Endothelial cell of umbilical vein (primary cell): Measurements from ENCODE around the gene UGT3A2. TPM values are rescaled to one million over a fixed set of nuclear protein-coding genes. Genes with fewer than 3 reads are reported as not detected.

ENCODE experiments used
- BruUV-seq: library from RNA; stranded (reverse); fragments of 400-500 nt; replicated peaks from 2 replicates; lab custom pipeline; 2021; lab: Mats Ljungman, UMichigan
- CTCF ChIA-PET: fragments of 300-600, 350-600 bp; sonication (Branson Sonifier 250); formaldehyde crosslinking; loops from one replicate; lab custom pipeline; 2021; ENCODE audit warnings: antibody characterized with exemption, inconsistent platforms; lab: Charles Lee
- POLR2A ChIA-PET: fragments of 300-600, 350-600 bp; sonication (Branson Sonifier 250); formaldehyde crosslinking; loops from one replicate; lab custom pipeline; 2021; ENCODE audit warnings: antibody characterized with exemption, inconsistent platforms; lab: Charles Lee
- DNase-seq: peaks from one replicate; pipeline ENCODE4 v3.0.0-alpha.2; 2011; ENCODE audit warnings: low read depth, low spot score
- FAIRE-seq: peaks from 2 replicates; lab custom pipeline; 2011; peaks lifted over from hg19 to GRCh38; lab: Jason Lieb, UNC
- H2AFZ ChIP-seq: 2 replicates; pipeline ENCODE4 v1.6.0; 2012; ENCODE audit warnings: low read depth, low read length, control low read depth, inconsistent platforms
- H3K27ac ChIP-seq: 2 replicates; pipeline ENCODE4 v1.5.1; 2011; ENCODE audit warnings: low read depth, mild to moderate bottlenecking, control low read depth, low read length, moderate library complexity; ENCODE audit not compliant: insufficient read depth
- H3K27me3 ChIP-seq, 2 experiments: 2 replicates each; pipeline versions ENCODE4 v1.6.0 to v1.6.1; 2011; ENCODE audit warnings: low read length in 2 of 2, mixed read lengths in 1 of 2; ENCODE audit not compliant: control insufficient read depth in 2 of 2, insufficient read depth in 2 of 2
- H3K36me3 ChIP-seq, 2 experiments: 2 replicates in 1 of 2; 3 replicates in 1 of 2; pipeline ENCODE4 v1.5.1; 2011; ENCODE audit warnings: low read length in 2 of 2, mild to moderate bottlenecking in 1 of 2, moderate library complexity in 1 of 2; ENCODE audit not compliant: control insufficient read depth in 2 of 2, insufficient read depth in 2 of 2; ENCODE audit errors: extremely low read depth in 1 of 2
- H3K4me1 ChIP-seq: 3 replicates; pipeline ENCODE4 v1.5.1; 2011; ENCODE audit warnings: mild to moderate bottlenecking, low read length; ENCODE audit not compliant: control insufficient read depth, insufficient read depth; ENCODE audit errors: extremely low read depth
- H3K4me2 ChIP-seq: 2 replicates; pipeline ENCODE4 v1.6.1; 2011; ENCODE audit warnings: low read length, control low read depth, mixed read lengths; ENCODE audit not compliant: insufficient read depth
- H3K4me3 ChIP-seq, 3 experiments: fragments of 200-600 bp in 1 of 3; sonication (generic), shearing (Covaris generic) in 1 of 3; replicated peaks in 1 of 3; 2 replicates each; pipeline ENCODE4 v1.5.1; 2011 to 2016; ENCODE audit warnings: control low read depth in 3 of 3, low read length in 3 of 3, mild to moderate bottlenecking in 2 of 3, inconsistent platforms in 1 of 3, low read depth in 1 of 3, moderate library complexity in 1 of 3; ENCODE audit not compliant: insufficient read depth in 1 of 3
- H3K79me2 ChIP-seq: 2 replicates; pipeline ENCODE4 v1.6.0; 2012; ENCODE audit warnings: low read length, inconsistent platforms; ENCODE audit not compliant: control insufficient read depth, insufficient read depth
- H3K9ac ChIP-seq: replicated peaks from 2 replicates; pipeline ENCODE3; 2011; ENCODE audit warnings: low read length, control low read depth; ENCODE audit not compliant: insufficient read depth; ENCODE audit errors: extremely low read depth
- H3K9me1 ChIP-seq: replicated peaks from 3 replicates; pipeline ENCODE4 v1.6.0; 2011; ENCODE audit warnings: mild to moderate bottlenecking, low read length; ENCODE audit not compliant: control insufficient read depth, insufficient read depth; ENCODE audit errors: extremely low read depth
- H3K9me3 ChIP-seq: replicated peaks from 2 replicates; pipeline ENCODE4 v1.5.1; 2012; ENCODE audit warnings: low read length, inconsistent platforms; ENCODE audit not compliant: control insufficient read depth, insufficient read depth
- H4K20me1 ChIP-seq: replicated peaks from 2 replicates; pipeline ENCODE3; 2011; ENCODE audit warnings: mild to moderate bottlenecking, low read length; ENCODE audit not compliant: control insufficient read depth, insufficient read depth; ENCODE audit errors: extremely low read depth
- EZH2 ChIP-seq: IDR thresholded peaks from 2 replicates; pipeline ENCODE4 v1.6.1; 2012; ENCODE audit warnings: borderline replicate concordance, low read depth, mild to moderate bottlenecking, moderate library complexity, low read length, inconsistent platforms; ENCODE audit not compliant: severe bottlenecking
- FOS ChIP-seq: IDR thresholded peaks from 2 replicates; pipeline ENCODE4 v1.6.1; 2011; ENCODE audit warnings: mild to moderate bottlenecking, low read length, moderate library complexity, borderline replicate concordance; ENCODE audit not compliant: insufficient read depth
- GATA2 ChIP-seq: IDR thresholded peaks from 2 replicates; pipeline ENCODE4 v1.7.0; 2011; ENCODE audit warnings: low read depth, mild to moderate bottlenecking, moderate library complexity, mixed read lengths, low read length; ENCODE audit not compliant: insufficient read length, insufficient read depth
- JUN ChIP-seq: IDR thresholded peaks from 2 replicates; pipeline ENCODE4 v1.6.1; 2011; ENCODE audit warnings: borderline replicate concordance, low read depth; ENCODE audit not compliant: insufficient read length, insufficient read depth
- MYC ChIP-seq: IDR thresholded peaks from one replicate; pipeline ENCODE4 v1.6.1; 2011; ENCODE audit warnings: mild to moderate bottlenecking, low read depth, low read length
- POLR2A ChIP-seq: IDR thresholded peaks from 2 replicates; pipeline ENCODE4 v1.6.1; 2012; ENCODE audit warnings: low read depth, mild to moderate bottlenecking, control low read depth, low read length
- POLR2AphosphoS5 ChIP-seq: IDR thresholded peaks from 2 replicates; pipeline ENCODE4 v1.6.1; 2012; ENCODE audit warnings: low read depth, mild to moderate bottlenecking, control low read depth, low read length, moderate library complexity; ENCODE audit not compliant: insufficient read depth
- dilution Hi-C: fragments of 300-500 bp; cut with MboI; formaldehyde crosslinking; loops from one replicate; pipeline ENCODE4 v1.15.0; 2019; ENCODE audit warnings: low sequenced_read_pairs; ENCODE audit not compliant: extremely low pct_ligation_motif_present
- intact Hi-C: fragments of 100-400 bp; cut with micrococcal nuclease; formaldehyde crosslinking; loops from one replicate; pipeline ENCODE4 v1.10.0; 2022
- polyA plus RNA-seq, 4 experiments: library from polyadenylated mRNA; depleted of rRNA in 3 of 4; stranded (reverse) in 3 of 4; unstranded in 1 of 4; fragments of >200 nt; gene quantifications; 2 replicates each; pipeline versions ENCODE4 v1.2.1 to v1.2.3, GENCODE V29; 2011 to 2012; ENCODE audit warnings: missing spikeins in 1 of 4
- total RNA-seq: library from RNA; stranded (reverse); gene quantifications from 2 replicates; pipeline ENCODE4 v1.2.3, GENCODE V29; 2021
- TF ChIP-seq, protein P1 (sequence below): IDR thresholded peaks from 2 replicates; pipeline ENCODE4 v1.6.1; 2011; ENCODE audit not compliant: insufficient read depth, insufficient read length
- TF ChIP-seq, protein P2 (sequence below), 2 donors: IDR thresholded peaks; 1 replicate in 1 of 2; 2 replicates in 1 of 2; pipeline ENCODE4 v1.5.1; 2011; ENCODE audit warnings: low read length in 2 of 2, mild to moderate bottlenecking in 2 of 2, moderate library complexity in 2 of 2, control low read depth in 1 of 2, inconsistent platforms in 1 of 2, low read depth in 1 of 2; ENCODE audit not compliant: insufficient read depth in 1 of 2; ENCODE audit errors: extremely low read depth in 1 of 2

UGT3A2 gene
- total and polyA plus RNA-seq, 2 donors (not counting 3 experiments of a cell fraction or from before 2014, with no cell fraction given) = not detected

GRCh38 chr5:36057386-36057785 is 9.3 kb downstream of the UGT3A2 start:
- BruUV-seq = no TSS peak
- intact Hi-C loops (no loop called here), dilution Hi-C loops (no loop called here)
- DNase-seq = no peak
- Histone ChIP-seq H3K4me3 (no peak overlapping the region), H3K9ac (no peak overlapping the region), H3K9me1 (no peaks in the 10 kb centered on the region), H3K27ac (no peak overlapping the region), H3K4me2 (no peak overlapping the region), H3K9me3 (no peaks in the 10 kb centered on the region), H3K27me3 (no peaks in the 10 kb centered on the region), H3K36me3 (no peaks in the 10 kb centered on the region), H3K4me1 (no peaks in the 10 kb centered on the region), H2AFZ (no peak overlapping the region), H3K79me2 (no peaks in the 10 kb centered on the region), H4K20me1 (no peaks in the 10 kb centered on the region)
- CTCF ChIA-PET = interaction anchor here (0.8 kb wide), 1 partner anchor 208 kb away, joined by 3 read pairs; no protein-coding TSS in a partner anchor
- POLR2A ChIA-PET = no interaction called here
- no peak for FAIRE-seq
- TF ChIP-seq JUN (no peak), MYC (no peak), EZH2 (no peak), FOS (no peak), POLR2AphosphoS5 (no peak), GATA2 (no peak), POLR2A (no peak)
- TF ChIP-seq, protein P1, sequence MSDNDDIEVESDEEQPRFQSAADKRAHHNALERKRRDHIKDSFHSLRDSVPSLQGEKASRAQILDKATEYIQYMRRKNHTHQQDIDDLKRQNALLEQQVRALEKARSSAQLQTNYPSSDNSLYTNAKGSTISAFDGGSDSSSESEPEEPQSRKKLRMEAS = no peak
- TF ChIP-seq, protein P2, sequence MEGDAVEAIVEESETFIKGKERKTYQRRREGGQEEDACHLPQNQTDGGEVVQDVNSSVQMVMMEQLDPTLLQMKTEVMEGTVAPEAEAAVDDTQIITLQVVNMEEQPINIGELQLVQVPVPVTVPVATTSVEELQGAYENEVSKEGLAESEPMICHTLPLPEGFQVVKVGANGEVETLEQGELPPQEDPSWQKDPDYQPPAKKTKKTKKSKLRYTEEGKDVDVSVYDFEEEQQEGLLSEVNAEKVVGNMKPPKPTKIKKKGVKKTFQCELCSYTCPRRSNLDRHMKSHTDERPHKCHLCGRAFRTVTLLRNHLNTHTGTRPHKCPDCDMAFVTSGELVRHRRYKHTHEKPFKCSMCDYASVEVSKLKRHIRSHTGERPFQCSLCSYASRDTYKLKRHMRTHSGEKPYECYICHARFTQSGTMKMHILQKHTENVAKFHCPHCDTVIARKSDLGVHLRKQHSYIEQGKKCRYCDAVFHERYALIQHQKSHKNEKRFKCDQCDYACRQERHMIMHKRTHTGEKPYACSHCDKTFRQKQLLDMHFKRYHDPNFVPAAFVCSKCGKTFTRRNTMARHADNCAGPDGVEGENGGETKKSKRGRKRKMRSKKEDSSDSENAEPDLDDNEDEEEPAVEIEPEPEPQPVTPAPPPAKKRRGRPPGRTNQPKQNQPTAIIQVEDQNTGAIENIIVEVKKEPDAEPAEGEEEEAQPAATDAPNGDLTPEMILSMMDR (IDR thresholded peaks at IDR 0.05; ENCODE audit: extremely low read depth in 1 of 2, insufficient read depth in 1 of 2, low read depth in 1 of 2, low read length in 2 of 2) = no peak
